Cerebellar nuclear complex (tissue), 1 donor: ENCODE results near the gene ABHD12.

ENCODE experiments used
- DNase-seq, 2 experiments: peaks; one replicate each; lab custom pipeline; 2025; lab: John Stamatoyannopoulos, UW

Gene ABHD12

GRCh38 chr20:25257130-25257529 is 133.5 kb downstream of the ABHD12 start:
- DNase-seq = no peak

DNA sequence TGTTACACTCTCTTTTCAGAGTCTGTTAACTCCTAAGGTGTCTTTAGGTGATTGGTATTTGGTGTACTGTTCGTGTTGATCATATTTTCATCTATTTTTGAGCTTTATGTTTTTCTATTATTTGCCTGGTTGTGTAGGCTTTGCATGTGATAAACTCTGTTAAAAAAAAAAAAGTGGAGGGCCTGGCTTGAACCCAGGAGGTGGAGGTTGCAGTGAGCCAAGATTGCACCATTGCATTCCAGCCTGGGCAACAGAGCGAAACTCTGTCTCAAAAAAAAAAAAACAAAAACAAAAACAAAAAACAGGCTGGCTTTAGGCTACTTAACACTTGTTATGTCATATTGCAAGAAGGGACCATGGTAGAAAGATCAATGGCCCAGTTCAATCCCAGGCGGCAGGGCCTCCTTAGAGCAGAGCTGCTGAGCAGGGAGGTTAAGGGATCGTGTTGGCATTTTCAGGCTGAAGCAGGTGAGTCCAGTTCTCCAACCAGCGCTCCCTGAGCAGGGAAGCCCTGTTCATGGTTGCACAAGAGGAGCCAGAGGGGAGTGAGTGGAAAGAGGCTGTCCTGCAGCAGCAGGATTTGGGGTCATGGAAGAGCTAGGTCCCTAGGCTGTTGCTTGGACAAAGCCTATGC is 134.3 kb downstream of the ABHD12 start:
- DNase-seq = no peak

GRCh38 chr20:25254986-25255680 is 135.5 kb downstream of the ABHD12 start:
- DNase-seq = no peak

DNA sequence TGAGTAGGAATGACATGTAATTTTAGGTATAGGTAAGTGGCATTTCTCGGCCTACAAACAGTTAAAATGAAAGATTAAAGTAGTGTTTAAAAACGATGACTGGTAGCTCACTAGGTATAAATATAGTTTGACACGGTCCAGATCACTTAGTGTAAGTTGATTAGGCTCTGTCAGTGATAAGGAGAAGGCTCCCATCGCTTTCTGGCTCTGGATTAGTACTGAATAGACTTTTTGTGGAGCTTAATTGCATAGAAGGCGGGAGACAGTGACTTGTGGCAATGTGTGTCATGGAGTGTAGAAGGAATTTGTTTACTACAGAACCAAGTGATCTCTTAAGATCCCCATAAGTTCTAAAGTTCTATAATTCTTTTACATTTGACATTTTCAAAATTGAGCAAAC is 136.1 kb downstream of the ABHD12 start:
- DNase-seq = no peak

GRCh38 chr20:25253606-25254275 is 136.9 kb downstream of the ABHD12 start:
- no peak for DNase-seq

DNA sequence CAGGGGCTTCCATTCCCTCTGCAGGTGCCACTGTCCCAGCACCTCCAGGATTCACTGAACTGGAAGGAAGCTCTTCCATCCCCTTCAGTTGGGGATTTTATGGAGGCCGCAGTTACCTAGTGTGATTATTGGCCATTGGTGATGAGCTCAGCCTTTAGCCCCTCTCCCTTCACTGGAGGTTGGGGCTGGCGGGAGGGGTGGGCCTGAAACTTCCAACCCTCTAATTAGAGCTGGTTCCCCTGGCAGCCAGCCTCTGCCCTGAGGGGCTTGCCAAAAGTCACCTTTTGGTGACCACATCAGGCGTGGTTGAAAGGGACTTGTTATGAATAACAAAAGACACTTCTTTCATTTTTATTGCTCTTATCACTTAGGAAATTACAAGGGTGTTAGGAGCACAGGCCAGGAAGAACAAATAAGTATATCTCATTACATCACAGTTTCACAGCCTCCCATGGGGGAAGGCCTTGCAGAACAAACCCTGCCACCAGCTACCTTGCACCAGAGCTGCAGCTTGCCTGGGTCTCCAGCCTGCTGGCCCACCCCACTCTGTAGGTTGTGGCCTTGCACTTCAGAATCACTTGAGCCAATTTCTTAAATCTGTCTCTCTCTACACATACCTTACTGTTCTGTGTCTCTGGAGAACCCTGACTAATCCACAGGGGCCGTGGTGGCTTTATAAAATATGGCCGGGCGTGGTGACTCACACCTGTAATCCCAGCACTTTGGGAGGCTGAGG is 137.8 kb downstream of the ABHD12 start:
- no peak for DNase-seq

GRCh38 chr20:25252230-25252651 is 138.4 kb downstream of the ABHD12 start:
- DNase-seq = no peak

DNA sequence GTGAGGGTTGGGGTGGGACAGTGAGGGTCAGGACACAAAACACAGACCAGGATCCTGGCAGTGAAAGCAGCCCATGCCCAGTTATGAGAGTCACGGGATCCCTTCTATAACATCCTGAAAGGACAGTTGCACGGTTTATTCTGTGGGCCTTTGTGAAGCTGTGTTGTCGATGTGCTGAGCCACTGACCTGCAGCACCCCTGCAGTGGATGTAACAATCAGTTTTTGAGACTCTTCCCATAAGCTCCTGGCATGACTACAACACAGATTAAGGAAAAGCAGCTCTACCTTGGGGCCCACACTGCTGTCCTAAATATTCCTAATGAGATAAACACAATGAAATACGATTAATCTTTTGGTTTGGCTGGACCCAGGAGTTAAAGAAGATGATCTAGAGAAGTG is 139.1 kb downstream of the ABHD12 start:
- no peak for DNase-seq

- no peak for DNase-seq
Measured at GRCh38 chr20:25251019-25251418, 139.6 kb downstream of the ABHD12 start.

- peak in 1 of 2 experiments; percentile 14 for DNase-seq
Measured at GRCh38 chr20:25250508-25250907, 140.1 kb downstream of the ABHD12 start.
